Measurements from ENCODE around the gene NAT16. TPM values are rescaled to one million over a fixed set of nuclear protein-coding genes. Genes with fewer than 3 reads are reported as not detected.

Gene NAT16
- total and polyA plus RNA-seq, 2 of the 4 experiments (the other 2 are of a cell fraction): 0.05 TPM; not detected in 1

DNA sequence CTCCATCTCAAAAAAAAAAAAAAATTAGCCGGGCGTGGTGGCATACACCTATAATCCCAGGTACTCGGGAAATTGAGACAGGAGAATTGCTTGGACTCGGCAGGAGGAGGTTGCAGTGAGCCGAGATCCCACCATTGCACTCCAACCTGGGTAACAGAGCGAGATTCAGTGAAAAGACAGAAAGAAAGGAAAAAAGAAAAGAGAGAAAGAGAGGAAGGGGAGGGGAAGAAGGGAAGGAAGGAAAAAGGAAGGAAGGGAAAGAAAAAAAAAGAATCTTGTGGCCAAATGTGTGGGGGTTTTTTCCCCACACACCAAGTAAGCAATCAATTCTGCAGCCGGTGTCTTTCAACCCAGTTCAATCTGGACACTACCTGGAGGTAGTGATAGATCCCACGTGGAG, 9.0 kb upstream of the NAT16 start:
- H2BK20ac ChIP-seq (ENCODE audit: low read depth, low read length): no peak overlapping the region
- TF ChIP-seq POLR2A (IDR thresholded peaks at IDR 0.05; ENCODE audit: low read depth, low read length) (no peak), RAD21 (IDR thresholded peaks at IDR 0.05; ENCODE audit: low read length) (no peak), MAZ (IDR thresholded peaks at IDR 0.05; ENCODE audit: borderline replicate concordance, low read depth, low read length) (no peak), BHLHE40 (IDR thresholded peaks at IDR 0.05; ENCODE audit: low read depth, low read length) (no peak), CHD1 (IDR thresholded peaks at IDR 0.05; ENCODE audit: low read depth, low read length) (no peak), MAFK (IDR thresholded peaks at IDR 0.05; ENCODE audit: low read depth, low read length) (no peak), NFE2L2 (IDR thresholded peaks at IDR 0.05; ENCODE audit: low read depth, low read length) (no peak), CEBPB (IDR thresholded peaks at IDR 0.05; ENCODE audit: low read depth, low read length) (no peak), MXI1 (IDR thresholded peaks at IDR 0.05; ENCODE audit: borderline replicate concordance, low read depth, low read length) (no peak), SMC3 (IDR thresholded peaks at IDR 0.05; ENCODE audit: low read depth, low read length) (no peak), RCOR1 (IDR thresholded peaks at IDR 0.05; ENCODE audit: insufficient replicate concordance, low read length) (no peak)
- TF ChIP-seq, protein P1, sequence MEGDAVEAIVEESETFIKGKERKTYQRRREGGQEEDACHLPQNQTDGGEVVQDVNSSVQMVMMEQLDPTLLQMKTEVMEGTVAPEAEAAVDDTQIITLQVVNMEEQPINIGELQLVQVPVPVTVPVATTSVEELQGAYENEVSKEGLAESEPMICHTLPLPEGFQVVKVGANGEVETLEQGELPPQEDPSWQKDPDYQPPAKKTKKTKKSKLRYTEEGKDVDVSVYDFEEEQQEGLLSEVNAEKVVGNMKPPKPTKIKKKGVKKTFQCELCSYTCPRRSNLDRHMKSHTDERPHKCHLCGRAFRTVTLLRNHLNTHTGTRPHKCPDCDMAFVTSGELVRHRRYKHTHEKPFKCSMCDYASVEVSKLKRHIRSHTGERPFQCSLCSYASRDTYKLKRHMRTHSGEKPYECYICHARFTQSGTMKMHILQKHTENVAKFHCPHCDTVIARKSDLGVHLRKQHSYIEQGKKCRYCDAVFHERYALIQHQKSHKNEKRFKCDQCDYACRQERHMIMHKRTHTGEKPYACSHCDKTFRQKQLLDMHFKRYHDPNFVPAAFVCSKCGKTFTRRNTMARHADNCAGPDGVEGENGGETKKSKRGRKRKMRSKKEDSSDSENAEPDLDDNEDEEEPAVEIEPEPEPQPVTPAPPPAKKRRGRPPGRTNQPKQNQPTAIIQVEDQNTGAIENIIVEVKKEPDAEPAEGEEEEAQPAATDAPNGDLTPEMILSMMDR (conservative IDR thresholded peaks at IDR 0.05; ENCODE audit: low read depth, low read length): no peak
- TF ChIP-seq, protein P2, sequence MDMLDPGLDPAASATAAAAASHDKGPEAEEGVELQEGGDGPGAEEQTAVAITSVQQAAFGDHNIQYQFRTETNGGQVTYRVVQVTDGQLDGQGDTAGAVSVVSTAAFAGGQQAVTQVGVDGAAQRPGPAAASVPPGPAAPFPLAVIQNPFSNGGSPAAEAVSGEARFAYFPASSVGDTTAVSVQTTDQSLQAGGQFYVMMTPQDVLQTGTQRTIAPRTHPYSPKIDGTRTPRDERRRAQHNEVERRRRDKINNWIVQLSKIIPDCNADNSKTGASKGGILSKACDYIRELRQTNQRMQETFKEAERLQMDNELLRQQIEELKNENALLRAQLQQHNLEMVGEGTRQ (IDR thresholded peaks at IDR 0.05; ENCODE audit: low read depth, low read length): no peak
- no peaks in the 10 kb centered on the region for H4K20me1 ChIP-seq (ENCODE audit: insufficient read depth, low read length)
- WGBS, 2 experiments (ENCODE audit: extremely low coverage in 2 of 2, insufficient read length in 1 of 2): 82% methylated on average over 5 of the region's 8 CpGs; no CpG with 5 or more reads in 1 of the 2 experiments
- H2AK9ac ChIP-seq (replicated peaks; ENCODE audit: low read depth, low read length, poor library complexity): no peak overlapping the region
- no peaks in the 10 kb centered on the region for H3K9me3 ChIP-seq (ENCODE audit: control insufficient read depth, insufficient read depth, low read length)
- H3K79me1 ChIP-seq (ENCODE audit: low read depth in 1 of 2, low read length in 2 of 2): no peaks in the 10 kb centered on the region
- no peak overlapping the region for H3K18ac ChIP-seq (ENCODE audit: low read depth, low read length)
- H3K9ac ChIP-seq (ENCODE audit: low read depth, low read length): no peak overlapping the region
- H3K56ac ChIP-seq (ENCODE audit: extremely low read depth, insufficient read depth, low read length): no peak overlapping the region
- no peak overlapping the region for H4K8ac ChIP-seq (ENCODE audit: low read depth in 2 of 2, low read length in 2 of 2)
- H2BK5ac ChIP-seq (ENCODE audit: low read depth, low read length, poor library complexity, severe bottlenecking): no peak overlapping the region
- H3K14ac ChIP-seq (replicated peaks; ENCODE audit: low read depth, low read length): no peak overlapping the region
- H3K4me1 ChIP-seq (ENCODE audit: control insufficient read depth, insufficient read depth, low read length): no peaks in the 10 kb centered on the region
- peaks cover 6% of the 10 kb centered on the region; the same call in 1 of the 2 replicates for H3K27me3 ChIP-seq (ENCODE audit: control insufficient read depth, insufficient read depth, low read length)
- dilution Hi-C loops (cut with HindIII; ENCODE audit: low sequenced_read_pairs, unreplicated experiment) (no loop called here), in situ Hi-C loops (cut with MboI; ENCODE audit: low sequenced_read_pairs) (loop anchor here (5.0 kb wide), 1 partner anchor 42 kb away; no protein-coding TSS in a partner anchor), intact Hi-C loops (cut with micrococcal nuclease) (no loop called here)
- H3K4me3 ChIP-seq (ENCODE audit: insufficient read depth, low read depth, low read length): no peak overlapping the region
- peaks cover 7% of the 10 kb centered on the region; the same call in 1 of the 2 replicates for H3K9me1 ChIP-seq (ENCODE audit: insufficient read depth, low read length)
- DNase-seq (no peak), ATAC-seq (ENCODE audit: low read depth) (no peak)
- no peaks in the 10 kb centered on the region for H3K36me3 ChIP-seq (ENCODE audit: control insufficient read depth, insufficient read depth, low read length)
- ChIA-PET CTCF (interaction anchor here (0.7 kb wide), 1 partner anchor 29 kb away, joined by 3 read pairs; no protein-coding TSS in a partner anchor), POLR2A (ENCODE audit: unreplicated experiment) (interaction anchor here (0.7 kb wide), 1 partner anchor 31 kb away, joined by 5 read pairs; no protein-coding TSS in a partner anchor)
- no peak overlapping the region for H3K27ac ChIP-seq (ENCODE audit: insufficient read depth, low read length)
- H3K23ac ChIP-seq (ENCODE audit: low read depth, low read length): no peak overlapping the region
- no TSS peak for BruUV-seq (replicated peaks)
- H3K4me2 ChIP-seq (ENCODE audit: low read depth, low read length): no peak overlapping the region
- H2AK5ac ChIP-seq (ENCODE audit: low read depth, low read length): no peak overlapping the region
- no peak overlapping the region for H2AFZ ChIP-seq (replicated peaks; ENCODE audit: low read length, poor library complexity)
- H4K5ac ChIP-seq (ENCODE audit: low read depth, low read length): no peak overlapping the region
- H4K91ac ChIP-seq (ENCODE audit: insufficient read depth, low read depth, low read length): no peak overlapping the region
- no peak overlapping the region for H2BK15ac ChIP-seq (ENCODE audit: low read depth, low read length)
- H3K4ac ChIP-seq (ENCODE audit: low read depth, low read length): no peak overlapping the region
- no peak overlapping the region for H2BK120ac ChIP-seq (ENCODE audit: low read depth, low read length)
